HL-60 (cell line): ENCODE results near the gene RAPGEF2.

ENCODE experiments used
- DNase-seq, 2 experiments: peaks; one replicate each; pipeline ENCODE4 v3.0.0-alpha.2; 2010 to 2020; ENCODE audit warnings: low read depth in 1 of 2, low spot score in 1 of 2
- H3K27ac ChIP-seq: fragments of 250-450 bp; sonication (Bioruptor Pico); replicated peaks from 2 replicates; pipeline ENCODE4 v1.5.1; 2020; ENCODE audit warnings: mild to moderate bottlenecking, moderate library complexity
- H3K27me3 ChIP-seq: fragments of 250-450 bp; sonication (Bioruptor Pico); 2 replicates; pipeline ENCODE4 v1.5.1; 2021; ENCODE audit warnings: mild to moderate bottlenecking, moderate library complexity; ENCODE audit not compliant: insufficient read depth, poor library complexity, severe bottlenecking
- H3K4me3 ChIP-seq: replicated peaks from 2 replicates; pipeline ENCODE4 v1.5.1; 2011; ENCODE audit warnings: mild to moderate bottlenecking, control low read depth, low read length; ENCODE audit not compliant: insufficient read depth
- GABPA ChIP-seq: IDR thresholded peaks from 2 replicates; pipeline ENCODE4 v1.6.1; 2012; ENCODE audit warnings: low read depth
- POLR2AphosphoS5 ChIP-seq: IDR thresholded peaks from 2 replicates; pipeline ENCODE4 v1.6.1; 2012; ENCODE audit warnings: low read depth
- SPI1 ChIP-seq: IDR thresholded peaks from 2 replicates; pipeline ENCODE4 v1.6.1; 2012; ENCODE audit warnings: low read depth, mild to moderate bottlenecking, borderline replicate concordance
- TF ChIP-seq, protein P1 (sequence below): IDR thresholded peaks from 2 replicates; pipeline ENCODE4 v1.6.1; 2012; ENCODE audit warnings: low read depth; ENCODE audit not compliant: insufficient replicate concordance
- TF ChIP-seq, protein P2 (sequence below): IDR thresholded peaks from one replicate; pipeline ENCODE4 v1.5.1; 2011; ENCODE audit warnings: low read length, control low read depth, inconsistent platforms; ENCODE audit not compliant: insufficient read depth

The RAPGEF2 gene

DNA sequence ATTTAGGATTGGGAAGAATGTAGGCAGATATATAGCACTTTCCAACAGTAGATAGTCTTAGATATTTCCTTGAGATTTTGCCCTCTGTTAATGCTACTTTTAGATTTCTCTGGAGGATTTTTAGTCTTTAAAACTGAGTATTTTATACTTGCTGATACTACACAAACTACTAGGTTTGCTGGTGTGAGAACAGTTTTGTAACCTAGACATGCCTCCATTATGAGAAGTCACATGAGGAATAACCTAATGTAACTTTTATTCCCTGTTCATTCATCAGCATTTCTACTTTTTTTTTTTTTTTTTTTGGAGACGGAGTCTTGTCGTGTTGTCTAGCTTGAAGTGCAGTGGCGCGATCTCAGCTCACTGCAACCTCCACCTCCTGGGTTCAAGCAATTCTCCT is 137.2 kb downstream of the RAPGEF2 start:
- TF ChIP-seq, protein P1, sequence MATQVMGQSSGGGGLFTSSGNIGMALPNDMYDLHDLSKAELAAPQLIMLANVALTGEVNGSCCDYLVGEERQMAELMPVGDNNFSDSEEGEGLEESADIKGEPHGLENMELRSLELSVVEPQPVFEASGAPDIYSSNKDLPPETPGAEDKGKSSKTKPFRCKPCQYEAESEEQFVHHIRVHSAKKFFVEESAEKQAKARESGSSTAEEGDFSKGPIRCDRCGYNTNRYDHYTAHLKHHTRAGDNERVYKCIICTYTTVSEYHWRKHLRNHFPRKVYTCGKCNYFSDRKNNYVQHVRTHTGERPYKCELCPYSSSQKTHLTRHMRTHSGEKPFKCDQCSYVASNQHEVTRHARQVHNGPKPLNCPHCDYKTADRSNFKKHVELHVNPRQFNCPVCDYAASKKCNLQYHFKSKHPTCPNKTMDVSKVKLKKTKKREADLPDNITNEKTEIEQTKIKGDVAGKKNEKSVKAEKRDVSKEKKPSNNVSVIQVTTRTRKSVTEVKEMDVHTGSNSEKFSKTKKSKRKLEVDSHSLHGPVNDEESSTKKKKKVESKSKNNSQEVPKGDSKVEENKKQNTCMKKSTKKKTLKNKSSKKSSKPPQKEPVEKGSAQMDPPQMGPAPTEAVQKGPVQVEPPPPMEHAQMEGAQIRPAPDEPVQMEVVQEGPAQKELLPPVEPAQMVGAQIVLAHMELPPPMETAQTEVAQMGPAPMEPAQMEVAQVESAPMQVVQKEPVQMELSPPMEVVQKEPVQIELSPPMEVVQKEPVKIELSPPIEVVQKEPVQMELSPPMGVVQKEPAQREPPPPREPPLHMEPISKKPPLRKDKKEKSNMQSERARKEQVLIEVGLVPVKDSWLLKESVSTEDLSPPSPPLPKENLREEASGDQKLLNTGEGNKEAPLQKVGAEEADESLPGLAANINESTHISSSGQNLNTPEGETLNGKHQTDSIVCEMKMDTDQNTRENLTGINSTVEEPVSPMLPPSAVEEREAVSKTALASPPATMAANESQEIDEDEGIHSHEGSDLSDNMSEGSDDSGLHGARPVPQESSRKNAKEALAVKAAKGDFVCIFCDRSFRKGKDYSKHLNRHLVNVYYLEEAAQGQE = no peak
- TF ChIP-seq POLR2AphosphoS5 = no peak
- TF ChIP-seq, protein P2, sequence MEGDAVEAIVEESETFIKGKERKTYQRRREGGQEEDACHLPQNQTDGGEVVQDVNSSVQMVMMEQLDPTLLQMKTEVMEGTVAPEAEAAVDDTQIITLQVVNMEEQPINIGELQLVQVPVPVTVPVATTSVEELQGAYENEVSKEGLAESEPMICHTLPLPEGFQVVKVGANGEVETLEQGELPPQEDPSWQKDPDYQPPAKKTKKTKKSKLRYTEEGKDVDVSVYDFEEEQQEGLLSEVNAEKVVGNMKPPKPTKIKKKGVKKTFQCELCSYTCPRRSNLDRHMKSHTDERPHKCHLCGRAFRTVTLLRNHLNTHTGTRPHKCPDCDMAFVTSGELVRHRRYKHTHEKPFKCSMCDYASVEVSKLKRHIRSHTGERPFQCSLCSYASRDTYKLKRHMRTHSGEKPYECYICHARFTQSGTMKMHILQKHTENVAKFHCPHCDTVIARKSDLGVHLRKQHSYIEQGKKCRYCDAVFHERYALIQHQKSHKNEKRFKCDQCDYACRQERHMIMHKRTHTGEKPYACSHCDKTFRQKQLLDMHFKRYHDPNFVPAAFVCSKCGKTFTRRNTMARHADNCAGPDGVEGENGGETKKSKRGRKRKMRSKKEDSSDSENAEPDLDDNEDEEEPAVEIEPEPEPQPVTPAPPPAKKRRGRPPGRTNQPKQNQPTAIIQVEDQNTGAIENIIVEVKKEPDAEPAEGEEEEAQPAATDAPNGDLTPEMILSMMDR = no peak
- no peak for TF ChIP-seq SPI1
- TF ChIP-seq GABPA = no peak

DNA sequence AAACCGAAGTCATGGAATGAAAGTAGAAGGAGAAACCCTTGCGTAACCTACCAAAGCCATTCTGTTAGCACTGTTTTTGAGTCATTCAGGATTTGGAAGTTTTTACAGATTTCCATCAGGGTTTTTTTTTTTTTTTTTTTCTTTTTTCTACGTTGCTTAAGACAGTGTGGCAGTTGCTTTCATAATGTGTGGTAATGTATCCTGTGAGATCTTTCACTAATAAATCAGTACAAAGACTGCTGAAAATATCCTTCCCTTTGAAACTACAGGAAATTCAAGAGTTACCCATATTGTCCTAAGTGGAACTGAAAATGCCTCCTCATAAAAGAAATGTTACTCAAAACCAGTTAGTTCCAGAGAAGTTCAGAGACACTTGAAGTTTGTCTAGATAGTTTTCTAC is 137.8 kb downstream of the RAPGEF2 start:
- H3K27me3 ChIP-seq = no peaks in the 10 kb centered on the region
- no peak overlapping the region for H3K4me3 ChIP-seq
- TF ChIP-seq, protein P2 = no peak
- TF ChIP-seq GABPA (no peak), POLR2AphosphoS5 (no peak), SPI1 (no peak)
- TF ChIP-seq, protein P1 = no peak
- DNase-seq = no peak
- no peak overlapping the region for H3K27ac ChIP-seq

More for the DNA sequence above, 137.2 kb downstream of the RAPGEF2 start:
- Histone ChIP-seq H3K27ac (no peak overlapping the region), H3K4me3 (no peak overlapping the region), H3K27me3 (no peaks in the 10 kb centered on the region)
- no peak for DNase-seq

DNA sequence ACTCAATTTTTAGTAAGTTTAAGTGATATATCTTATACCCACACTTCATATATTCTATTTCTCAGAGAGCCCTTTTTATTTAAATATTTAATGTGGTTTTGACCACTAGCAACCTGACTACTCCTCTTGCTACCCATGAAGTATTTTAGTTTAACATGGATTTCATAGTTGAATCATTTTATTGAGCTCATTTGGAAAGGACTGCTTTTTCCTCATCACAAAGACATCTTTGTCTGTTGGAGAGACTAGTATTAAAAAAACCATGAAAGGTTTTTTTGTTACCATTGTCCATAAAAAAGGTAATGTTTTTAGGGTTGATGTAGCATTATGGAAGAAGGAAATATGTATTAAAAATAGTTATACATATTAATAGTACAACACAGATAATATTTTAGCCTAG is 139.5 kb downstream of the RAPGEF2 start:
- no peak for DNase-seq
- Histone ChIP-seq H3K4me3 (no peak overlapping the region), H3K27ac (no peak overlapping the region), H3K27me3 (no peaks in the 10 kb centered on the region)
- TF ChIP-seq, protein P2 = no peak

DNA sequence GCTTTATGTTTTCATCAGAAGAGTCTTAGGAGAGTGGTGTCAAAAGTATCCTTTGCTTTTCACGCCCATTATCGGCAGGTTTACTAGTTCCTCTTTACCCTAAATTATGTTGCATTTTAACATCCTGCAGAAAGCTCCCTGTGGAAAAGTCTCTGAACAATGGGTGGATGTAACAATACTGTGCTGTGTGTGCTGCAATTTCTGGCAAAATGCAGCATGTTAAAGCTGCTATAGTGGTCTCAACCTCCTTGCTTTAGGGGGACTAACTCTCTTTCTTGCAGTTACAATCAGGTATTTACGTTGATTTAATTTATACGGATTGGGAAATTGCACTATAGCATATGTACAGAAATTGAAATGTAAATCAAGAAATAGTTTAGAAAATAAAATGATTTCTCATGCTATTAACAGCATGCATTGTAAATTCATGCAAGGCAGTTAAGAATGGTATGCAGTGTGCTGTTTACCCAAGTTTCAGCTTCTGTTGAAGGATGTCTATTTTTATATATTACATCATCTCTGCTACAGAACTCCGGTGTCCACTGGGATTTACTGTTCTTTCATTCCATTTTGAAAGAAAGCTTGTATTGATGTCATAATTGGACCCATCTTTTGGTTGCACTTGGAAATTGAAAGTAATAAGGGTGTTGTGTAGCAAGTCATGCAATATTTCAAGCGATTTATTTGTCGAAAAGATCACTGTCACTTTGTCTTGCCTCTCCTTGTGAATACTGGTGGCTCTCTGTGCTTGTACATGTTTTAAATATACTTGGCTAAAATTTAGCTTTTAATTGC is 145.7 kb downstream of the RAPGEF2 start:
- H3K4me3 ChIP-seq = no peak overlapping the region
- H3K27me3 ChIP-seq = no peaks in the 10 kb centered on the region
- no peak for DNase-seq

More for the DNA sequence above, 145.7 kb downstream of the RAPGEF2 start:
- TF ChIP-seq, protein P1 = no peak
- TF ChIP-seq SPI1 (no peak), POLR2AphosphoS5 (no peak), GABPA (no peak)
- TF ChIP-seq, protein P2 = no peak
- no peak overlapping the region for H3K27ac ChIP-seq
